AG20443 (cell line): Measurements from ENCODE around the gene HCST.
"Not testable (repeated sequence)": the region's sequence is repeated elsewhere in the genome, so short reads cannot be mapped to it uniquely, and the experiment has no call there.

Experiments used
- DNase-seq: peaks from one replicate; pipeline ENCODE4 v3.0.0; 2012; ENCODE audit warnings: low spot score, mixed read lengths

The HCST gene

DNA sequence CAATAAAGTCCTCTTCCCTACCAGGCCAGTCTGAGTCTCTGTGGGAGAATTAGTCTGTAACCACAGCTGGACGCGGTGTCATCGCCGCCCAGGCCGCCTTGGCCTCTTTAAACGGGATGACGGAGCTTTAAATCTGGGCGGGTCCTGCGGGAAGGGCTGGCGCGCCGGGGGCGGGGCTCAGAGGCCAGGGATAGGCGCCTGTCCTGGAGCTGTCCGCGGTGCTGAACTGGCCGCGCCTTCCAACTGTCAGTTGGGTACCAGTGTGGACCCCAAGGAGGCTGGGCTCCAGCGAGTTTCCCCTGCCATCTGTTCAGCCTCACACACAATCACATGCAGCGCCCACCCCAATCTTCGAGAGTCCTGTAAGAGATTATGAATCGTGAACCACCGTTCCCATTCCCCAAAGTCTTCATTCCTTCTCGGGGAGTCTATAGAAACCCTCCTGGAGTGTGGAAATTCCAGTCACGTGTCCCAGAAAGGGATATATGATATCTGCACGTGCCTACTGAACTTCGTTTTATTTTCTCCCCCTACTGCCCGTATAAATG lies 22.5 kb upstream of the HCST start:
- DNase-seq = peak; percentile 97

GRCh38 chr19:35882114-35882832 lies 20.1 kb upstream of the HCST start:
- peak; percentile 69 for DNase-seq

- DNase-seq = no peak
These were observed 18.4 kb upstream of the HCST start for GRCh38 chr19:35883882-35884281.

DNA sequence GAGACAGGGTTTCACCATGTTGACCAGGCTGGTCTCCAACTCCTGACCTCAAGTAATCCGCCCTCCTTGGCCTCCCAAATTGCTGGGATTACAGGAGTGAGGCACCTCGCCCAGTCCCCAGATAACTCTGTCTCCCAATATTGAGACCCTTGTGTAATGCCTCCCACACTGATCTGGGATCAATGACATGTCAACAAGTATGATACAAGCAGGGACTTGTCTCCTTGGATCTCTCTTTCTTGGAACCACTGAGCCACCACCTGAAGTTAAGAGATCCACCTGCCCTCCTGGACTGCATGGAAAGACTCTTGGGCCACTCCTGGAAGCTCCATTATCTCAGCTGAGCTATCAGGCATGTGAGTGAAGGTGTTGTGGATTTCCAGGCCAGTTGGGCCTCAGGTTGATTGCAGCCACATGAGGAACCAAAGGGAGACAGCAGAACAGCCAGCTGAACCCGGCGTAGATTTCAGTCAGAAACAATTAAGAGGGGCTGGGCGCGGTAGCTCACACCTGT lies 17.0 kb upstream of the HCST start:
- DNase-seq = no peak

DNA sequence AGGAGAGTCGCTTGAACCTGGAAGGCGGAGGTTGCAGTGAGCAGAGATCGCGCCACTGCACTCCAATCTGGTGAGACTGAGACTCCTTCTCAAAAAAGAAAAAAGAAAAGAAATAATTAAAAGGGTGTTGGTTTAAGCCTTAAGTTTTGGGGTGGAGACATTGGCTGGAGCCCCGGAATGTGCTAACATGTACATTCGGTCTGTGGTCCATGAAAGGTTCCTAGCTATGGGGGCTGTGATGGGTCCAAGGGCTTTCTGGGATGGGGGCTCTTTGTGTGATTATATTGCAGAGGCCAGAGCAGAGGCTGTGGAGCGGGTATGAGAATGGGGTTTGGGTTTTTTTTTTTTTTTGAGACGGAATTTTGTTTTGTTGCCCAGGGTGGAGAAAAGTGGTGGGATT lies 16.4 kb upstream of the HCST start:
- DNase-seq = no peak

DNA sequence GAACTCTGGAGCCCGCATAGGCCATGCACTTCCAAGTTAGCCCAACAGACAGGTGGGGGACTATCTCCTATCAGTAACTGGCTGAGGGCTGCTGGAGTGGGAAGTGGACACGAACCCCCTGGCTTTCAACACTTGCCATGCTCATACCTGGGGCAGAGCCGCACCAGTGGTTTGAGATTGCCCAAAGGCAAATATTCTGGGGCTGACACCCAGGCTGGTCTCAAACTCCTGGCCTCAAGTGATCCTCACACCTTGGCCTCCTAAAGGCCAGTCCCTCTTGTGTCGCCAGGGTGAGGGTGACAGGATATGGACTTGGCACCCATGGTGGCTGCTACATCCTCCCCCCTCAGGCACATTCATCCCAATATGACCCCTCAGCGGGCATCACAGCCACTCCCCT lies 15.1 kb upstream of the HCST start:
- no peak for DNase-seq

- no peak for DNase-seq
These were observed 13.9 kb upstream of the HCST start for GRCh38 chr19:35888398-35888797.

- no peak for DNase-seq
These were observed 12.8 kb upstream of the HCST start for GRCh38 chr19:35889370-35890112.

DNA sequence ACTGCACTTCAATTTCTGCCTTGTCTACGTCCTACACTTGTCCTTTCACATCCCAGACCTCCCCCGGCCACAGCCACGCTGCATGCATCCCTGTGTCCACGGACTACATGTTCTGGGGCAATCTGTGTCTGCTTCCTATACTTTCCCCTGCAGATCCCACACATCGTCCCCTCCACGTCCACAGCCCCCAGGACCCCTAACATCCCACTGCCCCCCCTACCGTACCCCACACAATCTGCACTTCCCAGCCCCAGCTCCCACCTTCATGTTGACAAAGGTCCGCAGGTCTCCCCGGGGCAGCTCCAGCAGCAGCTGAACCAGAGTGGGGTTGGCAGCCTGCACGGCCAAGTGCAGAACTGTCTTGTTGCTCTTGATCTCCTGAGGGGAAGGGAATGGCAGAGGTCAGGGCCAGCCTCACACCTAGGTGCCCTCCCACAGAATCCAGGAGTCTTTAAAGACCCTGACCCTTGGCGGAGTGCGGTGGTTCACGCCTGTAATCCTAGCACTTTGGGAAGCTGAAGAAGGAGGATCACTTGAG lies 12.1 kb upstream of the HCST start:
- DNase-seq = no peak

DNA sequence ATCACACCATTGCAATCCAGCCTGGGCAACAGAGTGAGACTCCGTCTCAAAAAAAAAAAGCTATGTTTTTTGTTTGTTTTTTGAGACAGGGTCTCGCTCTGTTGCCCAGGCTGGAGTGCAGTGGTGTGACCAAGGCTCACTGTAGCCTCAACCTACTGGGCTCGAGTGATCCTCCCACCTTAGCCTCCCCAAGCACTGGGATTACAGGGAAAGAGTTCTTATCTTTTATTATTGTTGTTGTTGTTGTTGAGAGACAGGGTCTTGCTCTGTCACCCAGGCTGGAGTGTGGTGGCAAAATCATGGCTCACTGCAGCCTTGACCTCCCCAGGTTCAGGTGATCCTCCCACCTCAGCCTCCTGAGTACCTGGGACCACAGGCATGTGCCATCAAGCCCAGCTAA lies 10.5 kb upstream of the HCST start:
- DNase-seq = not testable (repeated sequence)

GRCh38 chr19:35894342-35894741 lies 8.0 kb upstream of the HCST start:
- no peak for DNase-seq

DNA sequence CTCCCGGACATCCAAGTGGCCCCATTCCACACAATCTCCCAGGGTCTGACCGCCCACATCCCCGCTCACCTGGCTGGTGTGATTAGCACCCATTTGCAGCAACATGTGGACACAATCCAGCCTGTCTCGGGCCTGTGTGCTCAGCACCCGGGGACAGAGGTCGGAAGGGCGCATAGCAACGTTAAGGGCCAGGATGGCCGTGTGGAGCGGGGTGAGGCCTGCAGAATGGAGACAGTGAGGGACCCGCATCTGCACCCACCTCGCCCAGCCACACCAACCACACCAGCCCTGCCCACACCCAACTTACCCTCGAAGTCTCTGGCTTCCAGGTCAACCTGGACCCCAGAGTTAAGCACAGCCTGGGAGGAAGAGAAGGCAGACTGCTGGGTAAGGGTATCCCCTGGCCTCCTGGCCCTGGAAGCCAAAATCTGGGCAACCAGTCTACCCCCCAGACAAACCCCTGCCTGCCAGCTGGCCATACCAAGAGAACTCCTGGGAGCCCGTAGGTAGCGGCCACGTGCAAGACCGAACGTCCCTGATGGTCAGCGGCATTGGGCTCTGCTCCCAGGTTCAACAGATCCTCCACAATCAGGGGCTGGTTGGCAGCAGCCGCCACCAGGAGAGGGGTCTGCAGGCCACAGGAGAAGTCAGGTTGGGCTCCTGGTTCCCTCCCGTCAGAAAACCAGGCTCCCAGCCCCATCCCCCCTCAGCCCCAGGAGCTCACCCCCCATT lies 6.3 kb upstream of the HCST start:
- no peak for DNase-seq

DNA sequence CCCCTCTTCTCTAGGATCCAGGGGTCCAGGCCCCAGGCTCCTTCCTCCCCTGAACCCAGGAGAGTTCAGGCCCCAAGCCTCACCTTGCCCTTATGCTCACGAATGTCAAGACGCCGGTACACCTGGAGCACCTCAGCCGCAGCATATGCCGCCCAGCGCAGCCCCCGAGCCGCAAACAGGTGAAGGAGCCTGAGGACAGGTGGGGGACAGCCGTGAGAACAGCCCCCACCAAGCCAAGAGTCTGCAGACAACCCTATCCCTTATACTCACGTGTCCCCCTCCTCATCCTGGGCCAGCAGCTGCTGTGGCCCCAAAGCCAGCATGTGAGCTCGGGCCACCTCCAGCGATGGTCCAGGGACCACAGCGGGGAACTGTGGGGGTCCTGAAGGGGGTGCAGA lies 5.7 kb upstream of the HCST start:
- DNase-seq = no peak

DNA sequence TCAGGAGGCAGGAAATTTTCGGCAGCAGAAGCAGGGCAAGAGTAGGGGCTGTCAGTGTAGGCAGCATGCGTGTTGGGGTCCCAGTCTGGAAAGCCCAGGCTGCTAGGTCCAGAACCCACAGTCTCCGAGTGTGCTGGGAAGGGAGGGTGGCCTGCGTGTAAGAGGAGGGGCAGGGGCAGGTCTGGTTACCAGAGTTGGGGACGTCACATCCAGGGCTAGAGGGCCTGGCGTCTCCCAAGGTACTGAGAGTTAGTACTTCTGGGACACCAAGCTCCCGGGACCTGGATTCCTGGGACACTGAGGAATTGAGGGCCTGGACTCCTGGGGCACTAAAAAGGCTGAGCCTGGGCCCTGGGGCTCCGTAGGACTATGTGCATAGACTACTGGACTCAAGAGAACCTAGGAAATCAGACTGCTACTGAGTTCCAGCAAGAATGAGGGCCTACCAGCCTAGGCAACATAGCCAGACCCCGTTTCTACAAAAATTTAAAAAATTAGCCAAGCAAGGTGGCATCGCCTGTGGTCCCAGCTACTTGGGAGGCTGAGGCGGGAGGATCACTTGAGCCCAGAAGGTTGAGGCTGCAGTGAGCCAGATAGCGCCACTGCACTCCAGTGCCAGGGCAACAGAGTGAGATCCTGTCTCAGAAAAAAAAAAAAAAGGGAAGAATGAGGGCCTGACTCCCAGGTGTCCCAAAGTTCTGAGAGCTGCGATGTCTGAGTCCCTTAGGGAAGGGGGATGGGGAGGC lies 4.5 kb upstream of the HCST start:
- DNase-seq = no peak

DNA sequence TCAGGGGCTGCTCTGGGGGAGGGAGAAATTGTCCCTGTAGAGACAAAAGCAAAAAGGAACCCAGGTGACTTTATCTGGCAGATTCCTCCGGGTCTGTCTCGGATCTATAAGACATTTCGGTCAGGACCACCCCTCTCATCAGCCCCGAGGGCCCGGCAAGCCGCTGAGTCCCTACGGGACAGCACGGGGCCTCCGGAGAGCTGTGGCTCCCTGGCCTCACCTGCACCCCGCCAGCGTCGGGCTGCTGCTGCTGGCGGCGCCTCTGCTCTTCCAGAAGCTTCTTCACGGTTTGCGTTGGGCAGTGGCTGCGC lies 3.9 kb upstream of the HCST start:
- no peak for DNase-seq

- DNase-seq = peak; percentile 92
These were observed 2.6 kb upstream of the HCST start for GRCh38 chr19:35899547-35900214.

DNA sequence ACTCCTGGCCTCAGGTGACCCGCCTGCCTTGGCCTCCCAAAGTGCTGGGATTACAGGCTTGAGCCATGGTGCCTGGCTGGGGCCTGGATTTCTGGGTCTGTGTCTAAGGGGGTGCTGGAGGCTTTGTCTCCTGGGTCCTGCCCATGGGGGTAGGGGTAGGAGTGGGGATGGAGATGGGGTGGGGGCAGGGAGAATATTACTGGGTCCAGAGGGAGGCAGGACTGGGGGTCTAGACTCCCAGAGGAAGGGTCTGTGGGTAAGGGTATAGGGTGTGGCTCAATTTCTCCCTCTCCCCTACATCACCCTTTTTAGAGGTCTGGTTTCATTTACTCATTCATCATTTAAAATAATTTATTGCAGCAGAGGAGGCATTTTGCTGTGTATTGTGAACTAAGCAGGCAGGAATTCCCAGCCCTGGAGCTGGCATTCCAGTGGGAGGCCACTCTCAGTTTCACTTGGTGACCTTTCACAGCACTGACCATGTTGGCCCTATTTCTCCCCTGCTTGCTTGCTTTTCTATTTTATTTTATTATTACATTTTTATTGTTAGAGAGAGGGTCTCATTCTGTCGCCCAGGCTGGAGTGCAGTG lies 1.2 kb upstream of the HCST start:
- peak; percentile 77 for DNase-seq

GRCh38 chr19:35902870-35903475 lies 644 bp downstream of the HCST start:
- DNase-seq = no peak

- peak; percentile 77 for DNase-seq
These were observed 1.3 kb downstream of the HCST start for GRCh38 chr19:35903550-35904179.
